GM18861 (cell line): ENCODE results near the gene CELA1.

ENCODE experiments used
- ATAC-seq: cut with Tn5 transposase; IDR thresholded peaks from one replicate; pipeline ENCODE4 v1.9.1; 2021; ENCODE audit not compliant: unreplicated experiment

The CELA1 gene

GRCh38 chr12:51346581-51346980 lies at the start of gene CELA1:
CELA1 (minus strand) TSS chr12:51346679; CDS start chr12:51346638, 41 bp downstream.
- no peak for ATAC-seq

- ATAC-seq: peak; percentile 32
Observed at GRCh38 chr12:51395283-51396230, 49.1 kb upstream of the CELA1 start.

GRCh38 chr12:51393676-51394545 lies 47.4 kb upstream of the CELA1 start:
- no peak for ATAC-seq

DNA sequence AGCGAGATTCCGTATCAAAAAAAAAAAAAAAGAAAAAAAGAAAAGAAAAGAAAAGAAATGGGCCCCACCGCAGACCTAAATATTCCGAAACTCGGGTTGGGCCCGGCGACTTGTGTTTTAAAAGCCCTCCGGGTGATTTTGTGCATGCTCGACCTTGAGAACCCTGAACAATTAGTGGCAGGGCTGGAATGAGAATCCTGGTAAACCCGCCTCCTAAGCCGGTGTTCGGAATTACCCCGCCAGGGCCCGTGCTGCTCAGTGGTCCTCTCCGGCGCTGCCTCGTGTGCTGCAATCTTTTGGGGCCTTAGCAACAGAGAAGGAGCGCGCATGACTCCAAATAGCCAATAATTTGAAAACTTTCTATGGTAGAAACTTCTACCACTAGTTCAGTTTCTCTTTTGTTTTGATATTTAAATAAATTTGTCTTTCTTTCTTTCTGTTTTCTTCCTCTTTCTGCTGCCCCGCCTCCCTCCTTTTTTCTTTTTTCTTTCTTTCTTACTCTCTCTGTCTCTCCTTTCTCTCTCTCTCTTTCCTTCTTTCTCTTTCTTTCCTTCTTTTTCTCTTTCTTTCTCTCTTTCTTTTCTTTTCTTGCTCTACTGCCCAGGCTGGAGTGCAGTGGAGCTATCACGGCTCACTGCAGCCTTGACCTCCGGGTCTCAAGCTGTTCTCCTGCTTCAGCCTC lies 46.2 kb upstream of the CELA1 start:
- ATAC-seq: peak; percentile 29

GRCh38 chr12:51391283-51392123 lies 45.0 kb upstream of the CELA1 start, which contains the start of gene GALNT6:
GALNT6 (minus strand) TSS chr12:51391406; CDS start chr12:51379781, 11,625 bp downstream.
- no peak for ATAC-seq

GRCh38 chr12:51390891-51391282 lies 44.4 kb upstream of the CELA1 start:
- ATAC-seq: no peak

- ATAC-seq: no peak
Observed at GRCh38 chr12:51390457-51390856, 44.0 kb upstream of the CELA1 start.

DNA sequence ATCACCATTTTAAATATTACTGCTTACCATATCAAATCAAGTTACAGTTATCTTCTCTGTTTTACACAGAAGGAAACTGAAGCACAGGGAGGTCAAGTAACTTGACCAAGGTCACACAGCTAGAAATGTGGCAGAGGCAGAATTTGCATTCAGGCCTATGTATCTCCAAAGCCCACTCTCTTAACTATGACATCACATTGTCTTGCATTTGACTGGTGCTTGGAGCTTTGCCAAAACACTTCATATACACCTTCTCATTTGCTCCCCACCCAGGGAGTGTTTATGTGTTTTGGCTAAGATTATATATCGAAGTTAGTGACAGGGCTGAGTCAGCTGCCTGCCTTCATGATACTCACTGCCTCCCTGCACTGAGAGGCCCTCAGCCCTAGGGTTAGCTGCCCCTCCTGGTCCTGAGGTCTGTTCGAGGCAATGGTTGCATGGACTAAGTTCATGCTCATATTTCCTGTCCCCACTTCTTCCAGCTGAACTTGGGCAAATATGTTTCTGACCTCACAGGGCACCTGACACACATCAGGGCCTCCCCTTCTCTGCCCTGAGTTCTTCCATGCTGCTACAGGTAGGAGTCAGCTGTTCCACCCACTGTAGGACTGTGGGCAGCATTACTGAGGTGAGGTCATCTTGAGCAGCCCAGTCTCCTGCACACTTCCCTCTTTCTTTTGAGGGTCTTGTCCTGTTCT lies 43.0 kb upstream of the CELA1 start:
- no peak for ATAC-seq

DNA sequence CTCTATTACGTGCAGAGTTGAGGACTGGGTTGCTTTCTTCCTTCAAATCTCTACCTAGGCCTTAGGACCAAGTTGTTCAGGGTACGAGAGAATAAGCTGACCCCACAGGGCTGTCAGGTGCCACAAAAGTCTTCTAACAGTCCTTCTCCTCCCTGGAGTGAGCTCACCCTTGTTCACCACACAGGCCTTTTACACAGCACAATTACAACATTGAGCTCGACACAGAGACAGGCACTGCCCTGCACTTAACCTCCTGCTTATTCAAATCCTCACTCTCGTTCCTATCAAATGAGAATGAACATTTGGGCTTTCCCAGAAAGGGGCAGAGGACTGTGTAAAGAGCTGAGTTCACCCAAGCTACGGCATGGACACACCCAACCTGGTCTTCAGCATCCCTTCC lies 42.4 kb upstream of the CELA1 start:
- no peak for ATAC-seq

GRCh38 chr12:51388069-51388799 lies 41.8 kb upstream of the CELA1 start:
- no peak for ATAC-seq

DNA sequence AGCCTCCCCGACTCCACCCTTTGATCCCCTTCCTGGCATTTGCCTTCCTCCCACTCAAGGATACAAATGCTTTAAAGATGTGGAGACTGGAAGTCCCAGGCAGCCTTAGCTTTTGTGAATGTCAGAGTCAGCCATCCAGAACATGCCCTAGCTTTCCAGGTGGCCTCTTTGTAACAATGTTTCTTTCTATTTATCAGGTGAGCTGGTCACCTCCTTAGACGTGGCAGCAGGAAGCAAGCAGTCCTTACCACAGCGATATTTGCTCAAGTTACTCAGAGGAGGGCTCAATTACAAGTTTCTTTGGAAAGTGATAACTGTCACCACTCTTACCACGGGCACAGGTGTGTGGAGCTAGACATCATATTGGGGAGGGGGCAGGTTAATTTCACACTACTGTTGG lies 39.9 kb upstream of the CELA1 start:
- ATAC-seq: no peak

DNA sequence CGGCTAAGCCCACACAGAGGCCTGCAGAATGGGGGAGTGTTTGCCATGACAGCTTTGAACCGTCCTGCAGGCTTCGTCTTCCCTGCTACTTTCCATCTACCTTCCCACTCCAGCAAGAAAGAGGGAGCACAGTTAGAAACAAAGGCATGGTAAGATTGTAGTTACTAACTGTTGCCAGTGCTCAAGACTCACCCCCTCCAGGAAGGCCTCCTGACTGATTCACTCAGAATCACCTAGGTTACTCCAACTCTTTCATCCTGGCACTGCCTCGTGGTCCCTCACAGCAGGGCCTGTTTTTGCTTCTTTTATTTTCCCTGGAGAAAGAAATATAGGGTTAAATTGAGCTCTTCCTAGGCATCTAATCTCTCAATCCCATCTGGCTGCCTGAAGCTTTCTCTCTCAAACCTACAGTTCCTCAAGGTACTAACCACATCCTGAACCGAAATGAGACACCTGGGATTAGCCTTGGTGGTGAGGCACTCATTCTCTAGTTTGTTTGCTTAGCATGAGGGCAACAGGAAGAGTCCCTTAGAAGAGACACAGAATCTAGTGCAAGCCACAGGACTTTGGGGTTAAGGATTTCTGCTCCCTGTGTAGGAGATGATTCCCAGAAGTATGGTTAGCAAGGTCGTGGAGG lies 36.9 kb upstream of the CELA1 start:
- ATAC-seq: no peak

- no peak for ATAC-seq
Observed at GRCh38 chr12:51382173-51382572, 35.7 kb upstream of the CELA1 start.

DNA sequence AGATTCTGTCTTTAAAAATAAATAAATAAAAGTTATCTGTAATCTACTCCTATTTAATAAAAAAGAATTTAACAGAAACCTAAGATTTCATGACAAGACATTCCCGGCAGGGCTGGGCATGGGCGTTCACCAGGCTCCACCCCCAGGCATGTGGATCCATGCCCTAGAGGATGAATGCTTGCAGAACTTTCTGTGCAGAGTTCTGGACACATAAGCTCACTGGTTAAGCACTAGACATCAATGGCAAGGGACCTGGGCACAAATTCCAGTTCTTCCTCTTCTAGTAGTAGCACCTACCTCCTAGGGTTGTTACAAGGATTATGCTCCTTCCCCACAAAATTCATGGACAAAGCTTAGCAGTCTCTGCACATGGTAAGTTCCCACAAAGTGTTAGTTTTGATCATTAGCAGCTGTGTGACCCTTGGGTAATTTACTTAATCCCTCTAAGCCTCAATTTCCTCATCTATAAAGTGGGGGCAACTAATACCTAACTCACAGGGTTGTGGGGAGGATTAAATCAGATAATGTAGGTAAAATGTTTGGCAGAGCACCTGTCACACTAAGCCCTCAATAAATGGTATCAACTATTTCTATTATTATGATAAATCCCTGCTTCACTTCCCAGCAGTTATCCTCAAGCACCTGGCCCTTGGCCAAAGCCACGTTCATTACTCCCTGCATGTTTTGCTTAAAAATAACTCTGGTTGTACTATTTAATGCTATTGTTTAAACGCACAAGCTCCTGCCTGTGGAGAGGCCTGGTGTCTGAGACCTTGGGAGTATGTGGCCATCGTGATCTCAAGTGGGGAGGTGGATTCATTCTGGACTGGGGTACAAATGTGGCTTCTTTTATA lies 35.0 kb upstream of the CELA1 start:
- no peak for ATAC-seq

- ATAC-seq: no peak
Observed at GRCh38 chr12:51379571-51379970, 33.1 kb upstream of the CELA1 start.

DNA sequence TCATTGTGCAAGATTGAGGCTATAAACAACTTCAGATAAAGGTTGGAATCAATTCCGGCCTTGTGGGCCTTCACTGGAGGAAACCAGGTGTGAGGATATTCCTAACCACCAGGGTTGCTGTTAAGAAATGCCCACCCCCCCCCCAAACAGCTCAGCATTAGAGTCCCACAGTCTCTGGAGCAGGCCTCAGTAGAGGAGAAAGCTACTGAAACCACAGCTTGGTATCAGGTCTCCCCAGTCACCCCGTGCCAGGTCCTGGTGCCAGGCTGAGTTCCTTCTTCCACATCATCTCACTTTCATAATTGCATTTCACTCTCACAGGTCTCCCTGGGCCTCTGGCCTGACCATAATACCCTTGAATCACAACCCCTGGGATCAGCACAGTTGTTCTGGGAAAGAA lies 32.3 kb upstream of the CELA1 start:
- ATAC-seq: no peak
